MCF 10A (cell line): Measurements from ENCODE around the gene BMPR1B. TPM values are rescaled to one million over a fixed set of nuclear protein-coding genes. Genes with fewer than 3 reads are reported as not detected.

Experiments
- BruUV-seq: library from RNA; stranded (reverse); fragments of 400-500 nt; replicated peaks from 2 replicates; lab custom pipeline; 2021; lab: Mats Ljungman, UMichigan
- CTCF ChIA-PET: fragments of 300-600 bp; sonication (Branson Sonifier 250); formaldehyde crosslinking; extraction: SDS; loops from one replicate; lab custom pipeline; 2021; ENCODE audit warnings: antibody characterized with exemption, inconsistent platforms; lab: Yijun Ruan, JAX
- POLR2A ChIA-PET: fragments of 300-600, 350-650 bp; sonication (Branson Sonifier 250); formaldehyde crosslinking; extraction: SDS; loops from one replicate; lab custom pipeline; 2020; ENCODE audit warnings: antibody characterized with exemption, inconsistent platforms; lab: Yijun Ruan, JAX
- DNase-seq: peaks from one replicate; pipeline ENCODE4 v3.0.0-alpha.2; 2018; ENCODE audit not compliant: unreplicated experiment
- H3K27ac Mint-ChIP-seq: one replicate; pipeline ENCODE4 v1.8.0; 2022; ENCODE audit warnings: mild to moderate bottlenecking, low read depth, mixed read lengths; ENCODE audit not compliant: unreplicated experiment
- H3K27me3 Mint-ChIP-seq: one replicate; pipeline ENCODE4 v1.8.0; 2022; ENCODE audit warnings: mixed read lengths; ENCODE audit not compliant: insufficient read depth, unreplicated experiment
- H3K36me3 Mint-ChIP-seq: one replicate; pipeline ENCODE4 v1.8.0; 2022; ENCODE audit warnings: mild to moderate bottlenecking, moderate library complexity, mixed read lengths; ENCODE audit not compliant: insufficient read depth, unreplicated experiment
- H3K4me1 Mint-ChIP-seq: one replicate; pipeline ENCODE4 v1.8.0; 2022; ENCODE audit warnings: mixed read lengths; ENCODE audit not compliant: insufficient read depth, unreplicated experiment
- H3K4me3 Mint-ChIP-seq: one replicate; pipeline ENCODE4 v1.8.0; 2022; ENCODE audit warnings: mild to moderate bottlenecking, moderate library complexity, mixed read lengths; ENCODE audit not compliant: unreplicated experiment
- H3K9me3 Mint-ChIP-seq: one replicate; pipeline ENCODE4 v1.8.0; 2022; ENCODE audit warnings: mixed read lengths; ENCODE audit not compliant: unreplicated experiment
- CTCF ChIP-seq: fragments of 200-600 bp; IDR thresholded peaks from one replicate; pipeline ENCODE4 v1.8.0; 2022; ENCODE audit warnings: antibody characterized with exemption, mild to moderate bottlenecking; ENCODE audit not compliant: unreplicated experiment
- intact Hi-C: fragments of 100-400 bp; cut with micrococcal nuclease; formaldehyde crosslinking; loops from 2 replicates; pipeline ENCODE4 v1.14.1; 2022
- total RNA-seq: library from RNA; stranded (reverse); gene quantifications from 2 replicates; pipeline ENCODE4 v1.2.3, GENCODE V29; 2022

Gene BMPR1B
- total RNA-seq, 1 experiment from 2014 or later: 18.8 TPM

- no peaks in the 10 kb centered on the region for H3K4me1 Mint-ChIP-seq
- H3K27ac Mint-ChIP-seq: no peak overlapping the region
- no peak overlapping the region for H3K4me3 Mint-ChIP-seq
- no peaks in the 10 kb centered on the region for H3K9me3 Mint-ChIP-seq
- intact Hi-C loops: no loop called here
- DNase-seq: no peak
- ChIA-PET POLR2A (no interaction called here), CTCF (interaction anchor here (0.6 kb wide), 1 partner anchor 104 kb away, joined by 4 read pairs; no protein-coding TSS in a partner anchor)
- no peaks in the 10 kb centered on the region for H3K36me3 Mint-ChIP-seq
- TF ChIP-seq CTCF: no peak
- BruUV-seq: no TSS peak
- no peaks in the 10 kb centered on the region for H3K27me3 Mint-ChIP-seq
These were observed 348.7 kb downstream of the BMPR1B start for GRCh38 chr4:95106408-95106928.

- H3K36me3 Mint-ChIP-seq: no peaks in the 10 kb centered on the region
- H3K27ac Mint-ChIP-seq: no peak overlapping the region
- BruUV-seq: no TSS peak
- no peaks in the 10 kb centered on the region for H3K27me3 Mint-ChIP-seq
- no peak for DNase-seq
- no peak for TF ChIP-seq CTCF
- CTCF ChIA-PET: interaction anchor here (0.6 kb wide), 1 partner anchor 104 kb away, joined by 4 read pairs; no protein-coding TSS in a partner anchor
- POLR2A ChIA-PET: no interaction called here
- H3K4me1 Mint-ChIP-seq: no peaks in the 10 kb centered on the region
- H3K4me3 Mint-ChIP-seq: no peak overlapping the region
- H3K9me3 Mint-ChIP-seq: no peaks in the 10 kb centered on the region
- intact Hi-C loops: no loop called here
These were observed 349.2 kb downstream of the BMPR1B start for GRCh38 chr4:95107004-95107403.

GRCh38 chr4:95107635-95108034 is 349.9 kb downstream of the BMPR1B start:
- CTCF ChIA-PET: no interaction called here
- H3K4me3 Mint-ChIP-seq: no peak overlapping the region
- TF ChIP-seq CTCF: no peak
- no peaks in the 10 kb centered on the region for H3K4me1 Mint-ChIP-seq
- H3K36me3 Mint-ChIP-seq: no peaks in the 10 kb centered on the region
- H3K27ac Mint-ChIP-seq: no peak overlapping the region
- no peaks in the 10 kb centered on the region for H3K9me3 Mint-ChIP-seq
- no TSS peak for BruUV-seq
- POLR2A ChIA-PET: interaction anchor here (0.7 kb wide), 1 partner anchor 215 kb away, joined by 3 read pairs; no protein-coding TSS in a partner anchor
- no peaks in the 10 kb centered on the region for H3K27me3 Mint-ChIP-seq
- intact Hi-C loops: no loop called here
- no peak for DNase-seq

DNA sequence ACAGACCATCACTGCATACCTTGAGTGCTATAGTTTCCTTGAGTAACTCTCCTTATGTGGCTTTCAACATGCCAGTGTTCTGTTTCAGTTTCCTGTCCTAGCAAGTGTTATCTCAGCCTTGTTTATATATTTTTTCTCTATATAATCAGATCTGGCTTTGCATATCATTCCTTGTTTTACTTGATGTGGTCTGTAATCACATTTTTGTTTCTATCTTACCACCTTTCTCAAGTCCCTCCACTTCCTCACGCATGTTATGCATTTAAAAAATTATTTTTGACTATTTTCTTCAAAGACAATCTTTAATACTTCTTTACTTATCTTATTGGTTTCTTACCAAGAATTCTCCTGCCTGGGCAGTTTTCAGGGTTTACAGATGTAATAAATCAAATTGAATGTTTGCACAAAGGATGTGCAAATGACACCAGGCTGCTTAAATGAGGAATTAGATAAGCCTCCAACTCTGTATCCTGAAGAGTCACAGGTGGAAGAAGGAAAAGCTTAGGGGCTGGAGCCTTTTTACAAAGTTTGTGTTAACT is 351.2 kb downstream of the BMPR1B start:
- no TSS peak for BruUV-seq
- Mint-ChIP-seq H3K9me3 (no peaks in the 10 kb centered on the region), H3K27me3 (no peaks in the 10 kb centered on the region), H3K36me3 (no peaks in the 10 kb centered on the region), H3K27ac (no peak overlapping the region), H3K4me3 (no peak overlapping the region), H3K4me1 (no peaks in the 10 kb centered on the region)
- ChIA-PET CTCF (interaction anchor here (0.5 kb wide), 1 partner anchor 487 kb away, joined by 3 read pairs; no protein-coding TSS in a partner anchor), POLR2A (no interaction called here)
- no peak for DNase-seq
- intact Hi-C loops: no loop called here
- TF ChIP-seq CTCF: no peak
